Stimulated activated CD4-positive, alpha-beta T cell treated with anti-CD3 and anti-CD28 coated beads, Interleukin-2, amount 100 ng/mL, for 24 hours (primary cell): Measurements from ENCODE around the gene SCARF1.
A peak's percentile ranks its signal among the peaks of the same experiment; 100 is the strongest.
"Not testable (repeated sequence)": the region's sequence is repeated elsewhere in the genome, so short reads cannot be mapped to it uniquely, and the experiment has no call there.

Source experiments
- DNase-seq, 2 donors: peaks; one replicate each; pipeline ENCODE4 v3.0.0-alpha.2; 2020

Gene SCARF1

GRCh38 chr17:1645207-1646171, at the start of gene SCARF1:
TSS of gene SCARF1 (minus strand) at chr17:1645732. CDS start at chr17:1645697, 35 bp downstream.
- peak in 1 of 2 donors; percentile 18 for DNase-seq

GRCh38 chr17:1693339-1693738, 47.8 kb upstream of the SCARF1 start:
- no peak for DNase-seq

GRCh38 chr17:1690544-1691221, 45.2 kb upstream of the SCARF1 start:
- DNase-seq, result no peak

GRCh38 chr17:1688405-1688804, 42.9 kb upstream of the SCARF1 start:
- DNase-seq, result not testable (repeated sequence)

GRCh38 chr17:1686086-1686485, 40.6 kb upstream of the SCARF1 start:
- DNase-seq, result no peak

- peak; percentile 98 to 99 for DNase-seq
These were observed 39.1 kb upstream of the SCARF1 start, which contains the start of gene PRPF8 for GRCh38 chr17:1684378-1685189. TSS of gene PRPF8 (minus strand) at chr17:1684867. CDS start at chr17:1684571, 296 bp downstream.

GRCh38 chr17:1683459-1683858, 37.9 kb upstream of the SCARF1 start:
- DNase-seq, result no peak

GRCh38 chr17:1676401-1676800, 30.9 kb upstream of the SCARF1 start:
- no peak for DNase-seq

GRCh38 chr17:1673041-1673785, 27.7 kb upstream of the SCARF1 start:
- DNase-seq, result no peak

GRCh38 chr17:1663934-1664333, 18.4 kb upstream of the SCARF1 start:
- DNase-seq, result not testable (repeated sequence)

- DNase-seq, result no peak
These were observed 15.5 kb upstream of the SCARF1 start for GRCh38 chr17:1661045-1661444.

GRCh38 chr17:1658100-1658499, 12.6 kb upstream of the SCARF1 start:
- no peak for DNase-seq

GRCh38 chr17:1653735-1654134, 8.2 kb upstream of the SCARF1 start:
- no peak for DNase-seq

GRCh38 chr17:1652794-1653193, 7.3 kb upstream of the SCARF1 start:
- DNase-seq, result not testable (repeated sequence)

GRCh38 chr17:1651559-1651844, 6.0 kb upstream of the SCARF1 start:
- DNase-seq, result no peak

GRCh38 chr17:1650731-1651558, 5.4 kb upstream of the SCARF1 start:
- no peak for DNase-seq

- no peak for DNase-seq
These were observed 4.4 kb upstream of the SCARF1 start, which contains the start of gene RILP for GRCh38 chr17:1649844-1650501. TSS of gene RILP (minus strand) at chr17:1649866. CDS start at chr17:1649804, 62 bp downstream.

- DNase-seq, result peak; percentile 93 to 96
These were observed 3.7 kb upstream of the SCARF1 start for GRCh38 chr17:1648963-1649843.

- no peak for DNase-seq
These were observed 2.8 kb upstream of the SCARF1 start for GRCh38 chr17:1648173-1648962.
